HEK293T (cell line): ENCODE data around the gene GJB5.

Experiments
- ELF4 ChIP-seq: fragments of 450-650 bp; IDR thresholded peaks from 2 replicates; pipeline ENCODE4 v1.6.1; 2017; ENCODE audit warnings: antibody characterized with exemption
- FOXA1 ChIP-seq: fragments of 450-650 bp; IDR thresholded peaks from 2 replicates; pipeline ENCODE4 v1.6.1; 2016; ENCODE audit warnings: mild to moderate bottlenecking
- FOXK2 ChIP-seq: fragments of 450-650 bp; IDR thresholded peaks from 2 replicates; pipeline ENCODE4 v1.6.1; 2016; ENCODE audit warnings: mild to moderate bottlenecking
- SP1 ChIP-seq: fragments of 450-650 bp; IDR thresholded peaks from 2 replicates; pipeline ENCODE4 v1.6.1; 2017
- ZNF384 ChIP-seq: fragments of 450-650 bp; IDR thresholded peaks from 2 replicates; pipeline ENCODE4 v1.6.1; 2016
- TF ChIP-seq, protein P1 (sequence below): fragments of 450-650 bp; IDR thresholded peaks from 2 replicates; pipeline ENCODE4 v1.6.1; 2016

DNA sequence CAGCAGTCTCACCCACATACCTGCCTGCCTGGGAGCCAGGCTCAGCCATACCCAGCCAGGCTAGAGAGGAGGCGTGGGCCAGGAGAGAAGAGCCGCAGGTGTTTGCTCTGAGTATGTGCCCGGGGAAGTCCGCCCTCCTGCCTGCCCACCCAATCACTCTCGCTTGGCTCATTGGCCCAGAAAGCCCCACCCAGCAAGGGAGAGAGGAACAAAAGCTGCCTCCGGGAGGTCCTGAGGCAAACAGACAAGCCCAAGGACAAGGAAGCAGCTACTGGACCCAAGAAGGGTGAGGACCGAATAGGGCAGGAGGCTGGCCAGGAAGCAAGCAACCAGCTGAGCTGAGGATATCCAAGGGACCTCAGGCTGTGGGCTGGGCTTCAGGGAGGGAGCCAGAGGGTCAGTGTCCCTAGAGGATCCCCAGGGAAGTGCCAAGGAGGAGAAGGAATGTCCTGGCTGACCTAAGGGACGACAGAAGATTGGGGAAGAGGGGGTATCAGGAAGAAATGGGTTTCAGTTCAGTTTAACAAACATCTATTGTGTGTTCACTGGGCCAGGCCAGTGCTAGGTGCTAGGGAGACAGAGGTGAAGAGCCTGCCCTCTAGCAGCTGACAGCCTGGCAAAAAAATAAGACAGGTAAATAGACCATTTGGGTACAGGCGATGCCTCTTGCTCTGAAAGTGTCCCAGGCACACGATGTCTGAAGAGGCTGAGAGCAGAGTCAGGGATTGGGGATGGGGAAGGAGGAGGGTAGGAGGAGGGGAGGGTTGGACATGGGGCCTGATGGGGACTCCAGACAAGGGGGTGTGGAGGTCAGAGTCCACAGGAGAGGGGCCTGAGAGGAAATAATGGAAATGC is 4.9 kb downstream of the GJB5 start, which contains the start of gene GJB4:
- TF ChIP-seq FOXA1, result no peak
- TF ChIP-seq ZNF384, result no peak
- TF ChIP-seq, protein P1, sequence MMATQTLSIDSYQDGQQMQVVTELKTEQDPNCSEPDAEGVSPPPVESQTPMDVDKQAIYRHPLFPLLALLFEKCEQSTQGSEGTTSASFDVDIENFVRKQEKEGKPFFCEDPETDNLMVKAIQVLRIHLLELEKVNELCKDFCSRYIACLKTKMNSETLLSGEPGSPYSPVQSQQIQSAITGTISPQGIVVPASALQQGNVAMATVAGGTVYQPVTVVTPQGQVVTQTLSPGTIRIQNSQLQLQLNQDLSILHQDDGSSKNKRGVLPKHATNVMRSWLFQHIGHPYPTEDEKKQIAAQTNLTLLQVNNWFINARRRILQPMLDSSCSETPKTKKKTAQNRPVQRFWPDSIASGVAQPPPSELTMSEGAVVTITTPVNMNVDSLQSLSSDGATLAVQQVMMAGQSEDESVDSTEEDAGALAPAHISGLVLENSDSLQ, result no peak
- no peak for TF ChIP-seq SP1
- no peak for TF ChIP-seq ELF4
- TF ChIP-seq FOXK2, result no peak
